Vagina (tissue), 2 donors: ENCODE data around the gene CDX1.

Experiments used
- CTCF ChIP-seq, 3 experiments: fragments of 450-650 bp in 2 of 3; fragments of 200-600 bp in 1 of 3; sonication (generic) in 1 of 3; IDR thresholded peaks; one replicate each; pipeline ENCODE4 v1.5.1; 2017 to 2019; ENCODE audit warnings: antibody characterized with exemption in 3 of 3, mild to moderate bottlenecking in 2 of 3, moderate library complexity in 2 of 3
- POLR2AphosphoS5 ChIP-seq, 2 donors: sonication (generic); formaldehyde crosslinking; IDR thresholded peaks; one replicate each; pipeline ENCODE4 v1.9.0; 2017; ENCODE audit warnings: antibody characterized with exemption in 2 of 2, mild to moderate bottlenecking in 2 of 2, low read depth in 1 of 2; ENCODE audit not compliant: insufficient read depth in 1 of 2

DNA sequence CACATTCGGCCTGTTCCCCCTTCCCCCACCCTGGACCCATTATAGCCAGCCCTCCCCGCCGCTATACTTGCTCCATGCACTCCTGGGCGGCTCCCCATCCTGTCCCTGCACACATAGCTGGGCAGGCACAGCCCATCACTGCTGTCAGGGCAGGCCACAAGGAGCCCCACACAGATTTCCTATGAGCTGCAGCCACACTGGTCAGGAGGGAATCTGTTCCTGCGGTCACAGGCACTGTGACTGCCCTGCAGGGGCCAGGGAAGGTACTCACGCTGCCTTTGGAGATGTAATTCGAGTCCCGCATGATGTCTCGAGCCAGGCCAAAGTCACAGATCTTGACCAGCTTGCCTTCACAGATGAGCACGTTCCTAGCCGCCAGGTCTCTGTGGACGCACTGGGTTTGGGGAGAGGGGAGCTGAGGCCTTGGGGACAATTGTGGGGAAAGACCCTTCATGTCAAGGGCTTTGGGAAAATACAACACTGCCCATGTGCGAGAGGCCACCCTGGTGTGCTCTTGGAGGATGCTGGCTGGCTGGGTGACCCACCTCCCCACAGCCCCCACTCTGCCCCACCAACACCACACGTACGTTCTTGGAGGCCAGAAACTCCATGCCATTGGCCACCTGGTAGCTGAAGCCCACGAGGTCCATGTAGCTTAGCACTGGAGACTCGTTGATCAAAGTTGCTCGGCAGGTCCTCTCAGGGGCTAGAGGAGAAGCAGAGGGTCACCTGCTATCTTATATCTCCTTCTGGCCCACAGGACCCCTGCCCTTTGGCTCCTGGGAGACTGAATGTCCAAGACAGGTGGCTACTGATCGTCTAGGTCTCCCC, 45.7 kb upstream of the CDX1 start:
- TF ChIP-seq CTCF (IDR thresholded peaks at IDR 0.05) = no peak
- no peak for TF ChIP-seq POLR2AphosphoS5 (IDR thresholded peaks at IDR 0.05; ENCODE audit: insufficient read depth in 1 of 2, low read depth in 1 of 2)
